ENCODE data around the gene SNAPC1.
A peak's percentile ranks its signal among the peaks of the same experiment; 100 is the strongest.

SNAPC1 gene

GRCh38 chr14:61813096-61813606 is 50.9 kb downstream of the SNAPC1 start:
- H3K36me3 ChIP-seq (replicated peaks) = no peaks in the 10 kb centered on the region
- in situ Hi-C loops (cut with HindIII; ENCODE audit: low pct_ligation_motif_present, low sequenced_read_pairs) = no loop called here
- no peak overlapping the region for H3K27ac ChIP-seq
- H3K27me3 ChIP-seq (replicated peaks) = no peaks in the 10 kb centered on the region
- TF ChIP-seq CTCF (IDR thresholded peaks at IDR 0.05; ENCODE audit: low read depth, low read length, missing control alignments) = no peak
- H3K4me3 ChIP-seq (ENCODE audit: low read depth, low read length) = peak overlapping the region; percentile 64
- DNase-seq = no peak

DNA sequence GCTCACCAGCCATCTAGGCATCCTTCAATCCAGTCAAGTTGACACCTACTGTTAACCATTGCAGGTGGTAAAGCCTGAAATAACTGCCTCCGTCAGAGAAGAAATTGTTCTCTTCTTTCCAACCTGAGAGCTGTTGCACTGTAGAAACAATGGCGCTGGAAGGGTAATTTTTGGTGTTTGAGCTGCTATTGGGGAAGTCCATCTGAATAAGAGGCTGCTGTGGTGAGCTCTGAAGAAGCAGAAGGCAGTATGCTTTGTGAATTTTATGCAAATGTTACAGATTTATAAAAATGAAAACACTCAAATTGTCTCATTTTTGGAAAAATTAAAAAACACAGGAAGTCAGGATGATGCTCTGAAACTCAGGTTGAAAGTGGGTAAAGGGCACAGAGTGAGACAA is 60.2 kb downstream of the SNAPC1 start:
- no peak for DNase-seq
- Histone ChIP-seq H3K27me3 (replicated peaks) (no peaks in the 10 kb centered on the region), H3K4me3 (ENCODE audit: low read depth, low read length) (no peak overlapping the region), H3K36me3 (replicated peaks) (no peaks in the 10 kb centered on the region), H3K27ac (no peak overlapping the region)
- in situ Hi-C loops (cut with HindIII; ENCODE audit: low pct_ligation_motif_present, low sequenced_read_pairs) = no loop called here
- TF ChIP-seq CTCF (IDR thresholded peaks at IDR 0.05; ENCODE audit: low read depth, low read length, missing control alignments) = no peak

GRCh38 chr14:61832783-61833182 is 70.6 kb downstream of the SNAPC1 start:
- TF ChIP-seq CTCF (IDR thresholded peaks at IDR 0.05; ENCODE audit: low read depth, low read length, missing control alignments) = no peak
- H3K27ac ChIP-seq = no peak overlapping the region
- no peak for DNase-seq
- in situ Hi-C loops (cut with HindIII; ENCODE audit: low pct_ligation_motif_present, low sequenced_read_pairs) = loop anchor here (10.0 kb wide), 1 partner anchor 368 kb away; no protein-coding TSS in a partner anchor
- H3K36me3 ChIP-seq (replicated peaks) = no peaks in the 10 kb centered on the region
- H3K27me3 ChIP-seq (replicated peaks) = no peaks in the 10 kb centered on the region
- no peak overlapping the region for H3K4me3 ChIP-seq (ENCODE audit: low read depth, low read length)

- Histone ChIP-seq H3K36me3 (replicated peaks) (no peaks in the 10 kb centered on the region), H3K27me3 (replicated peaks) (no peaks in the 10 kb centered on the region), H3K27ac (no peak overlapping the region), H3K4me3 (ENCODE audit: low read depth, low read length) (no peak overlapping the region)
- DNase-seq = no peak
- in situ Hi-C loops (cut with HindIII; ENCODE audit: low pct_ligation_motif_present, low sequenced_read_pairs) = loop anchor here (10.0 kb wide), 1 partner anchor 371 kb away; no protein-coding TSS in a partner anchor
- TF ChIP-seq CTCF (IDR thresholded peaks at IDR 0.05; ENCODE audit: low read depth, low read length, missing control alignments) = no peak
Observed at GRCh38 chr14:61836184-61836583, 74.0 kb downstream of the SNAPC1 start.

GRCh38 chr14:61836807-61837206 is 74.6 kb downstream of the SNAPC1 start:
- no peak for TF ChIP-seq CTCF (IDR thresholded peaks at IDR 0.05; ENCODE audit: low read depth, low read length, missing control alignments)
- Histone ChIP-seq H3K27ac (no peak overlapping the region), H3K27me3 (replicated peaks) (no peaks in the 10 kb centered on the region), H3K36me3 (replicated peaks) (no peaks in the 10 kb centered on the region), H3K4me3 (ENCODE audit: low read depth, low read length) (no peak overlapping the region)
- in situ Hi-C loops (cut with HindIII; ENCODE audit: low pct_ligation_motif_present, low sequenced_read_pairs) = loop anchor here (10.0 kb wide), 1 partner anchor 372 kb away; no protein-coding TSS in a partner anchor
- no peak for DNase-seq
